GM11168 (cell line): ENCODE data around the gene LOXHD1.

ENCODE experiments used
- in situ Hi-C: fragments of 300-500 bp; cut with MboI; formaldehyde crosslinking; loops from one replicate; pipeline ENCODE4 v1.12.0; 2022; ENCODE audit warnings: low sequenced_read_pairs; ENCODE audit not compliant: unreplicated experiment

Gene LOXHD1

DNA sequence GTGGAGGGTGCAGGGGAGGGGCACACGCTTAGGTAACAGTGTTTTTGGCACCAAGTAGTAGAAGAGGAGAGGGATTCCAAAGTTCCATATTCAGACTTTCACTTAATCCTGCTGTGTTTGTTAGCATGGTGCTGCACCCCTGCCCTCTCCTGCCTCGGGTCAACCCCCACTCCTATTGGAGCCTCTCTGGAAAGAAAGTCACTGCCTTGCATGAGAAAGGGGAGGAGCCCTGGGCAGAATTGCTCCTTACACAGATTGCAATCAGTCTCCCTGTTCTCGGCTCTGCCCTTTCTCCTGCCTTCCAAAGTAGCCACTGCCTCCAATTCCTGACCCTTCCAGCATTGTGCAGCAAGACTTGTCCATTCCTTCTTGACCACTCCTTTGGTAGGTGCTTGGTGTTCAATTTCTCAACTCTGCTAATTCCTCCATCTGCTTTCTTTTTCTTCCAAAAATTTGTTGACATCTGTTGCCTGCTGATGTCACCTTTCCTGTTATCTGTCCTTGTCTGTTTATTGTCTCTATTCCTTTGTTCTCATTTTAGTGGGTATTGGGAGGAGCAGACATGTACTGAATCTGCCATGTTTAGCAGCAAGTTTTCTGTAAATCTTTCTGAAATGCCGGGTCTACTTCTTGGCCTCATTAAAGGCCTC is 225.4 kb downstream of the LOXHD1 start:
- in situ Hi-C loops: no loop called here

GRCh38 chr18:46429649-46430224 is 227.3 kb downstream of the LOXHD1 start:
- in situ Hi-C loops: no loop called here

GRCh38 chr18:46429130-46429529 is 227.9 kb downstream of the LOXHD1 start:
- in situ Hi-C loops: no loop called here

DNA sequence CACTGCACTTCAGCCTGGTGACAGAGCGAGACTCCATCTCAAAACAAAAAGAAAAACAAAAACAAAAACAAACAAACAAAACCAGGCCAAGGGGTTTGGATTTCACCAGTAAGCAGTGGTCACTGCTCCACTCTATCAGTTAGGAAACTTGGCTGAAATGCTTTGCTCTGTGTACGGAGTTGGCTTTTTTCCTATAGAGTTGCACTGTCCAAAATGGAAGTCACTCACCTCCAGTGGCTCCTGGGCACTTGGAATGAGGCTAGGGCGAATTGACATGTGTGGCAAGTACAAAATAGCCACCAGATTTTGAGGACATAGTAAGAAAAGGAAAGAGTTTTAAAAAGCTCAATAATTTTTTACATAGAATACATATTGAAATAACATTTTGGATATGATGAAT is 228.7 kb downstream of the LOXHD1 start:
- in situ Hi-C loops: no loop called here

DNA sequence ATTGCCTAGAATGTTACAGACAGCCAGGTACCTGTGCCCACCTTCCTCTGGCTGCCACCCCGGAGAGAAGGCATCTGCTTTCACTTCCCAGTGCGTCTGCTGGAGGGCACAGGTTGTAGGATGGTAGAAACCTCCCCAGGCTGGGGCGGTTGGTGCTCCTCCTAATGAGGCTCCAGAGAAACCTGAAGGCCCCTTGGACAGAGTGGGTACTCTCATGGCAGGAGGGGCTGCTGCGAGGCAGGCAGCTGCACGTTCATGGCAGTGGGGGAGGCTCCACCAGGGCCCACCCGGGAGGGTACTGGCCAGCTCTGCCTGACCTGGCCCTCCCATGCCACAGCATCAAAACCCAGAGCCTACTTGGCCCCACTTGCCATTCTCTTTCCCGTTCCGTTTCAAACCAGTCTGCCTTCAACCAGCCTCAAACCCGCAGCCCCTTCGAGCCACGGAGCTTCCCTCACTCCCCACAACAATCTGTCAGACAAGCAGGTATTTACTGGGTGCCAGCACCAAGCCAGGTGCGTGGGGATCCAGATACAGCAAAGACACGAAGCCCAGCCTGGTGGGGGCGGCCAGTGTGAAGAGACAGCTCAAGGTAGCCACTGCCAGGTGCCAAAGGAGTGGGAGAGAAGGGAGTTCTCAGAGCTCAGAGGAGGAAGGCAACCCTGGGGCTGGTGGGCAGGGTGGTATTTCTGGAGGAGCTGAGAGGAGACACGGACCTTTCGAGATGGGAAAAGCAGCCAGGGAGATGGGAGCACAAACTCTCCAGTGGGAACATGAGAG is 229.6 kb downstream of the LOXHD1 start:
- in situ Hi-C loops: no loop called here
